Uterus (tissue), 2 donors: ENCODE results near the gene SLC16A7.

Source experiments
- CTCF ChIP-seq, 4 experiments: fragments of 200-600 bp in 2 of 4; fragments of 450-650 bp in 2 of 4; sonication (generic) in 2 of 4; IDR thresholded peaks; one replicate each; pipeline ENCODE4 v1.5.1; 2016 to 2019; ENCODE audit warnings: antibody characterized with exemption in 4 of 4, mild to moderate bottlenecking in 2 of 4, moderate library complexity in 1 of 4
- POLR2A ChIP-seq, 2 donors: fragments of 450-650 bp; IDR thresholded peaks; one replicate each; pipeline ENCODE4 v1.6.1; 2016; ENCODE audit warnings: antibody characterized with exemption in 2 of 2, mild to moderate bottlenecking in 1 of 2, moderate library complexity in 1 of 2

DNA sequence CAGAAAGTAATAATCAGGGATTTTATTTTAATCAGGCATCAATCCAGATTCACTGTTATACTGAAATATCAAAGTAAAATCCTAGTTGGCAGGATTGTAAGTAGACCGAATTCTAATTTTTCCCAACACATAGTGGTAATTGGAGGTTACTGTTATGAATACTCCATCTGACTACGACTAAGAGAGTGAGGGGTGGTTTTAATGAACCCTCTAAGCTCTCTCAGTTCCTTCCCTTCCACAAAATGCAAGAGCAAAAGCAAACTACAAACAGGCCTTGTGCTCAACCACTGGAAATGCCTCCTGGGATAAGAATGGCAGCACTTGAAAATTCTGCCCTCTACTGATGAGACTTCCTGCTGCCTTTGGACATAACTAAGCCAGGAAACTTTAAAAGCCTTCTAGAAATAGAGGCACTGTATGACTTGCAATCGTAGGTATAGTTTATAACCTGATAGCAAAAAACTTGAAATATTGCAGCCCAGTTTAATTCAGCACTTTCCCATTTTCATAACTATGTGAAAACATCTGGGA, 184.8 kb downstream of the SLC16A7 start:
- no peak for TF ChIP-seq CTCF (IDR thresholded peaks at IDR 0.05)
- TF ChIP-seq POLR2A (IDR thresholded peaks at IDR 0.05) = no peak
